Transverse colon (tissue), 4 donors: ENCODE results near the gene UBE2C. TPM values are rescaled to one million over a fixed set of nuclear protein-coding genes. Genes with fewer than 3 reads are reported as not detected.
A peak's percentile ranks its signal among the peaks of the same experiment; 100 is the strongest.

Experiments used
- DNase-seq: peaks from one replicate; pipeline ENCODE4 v3.0.0-alpha.2; 2019
- H3K27ac ChIP-seq, 4 donors: fragments of 200-600 bp; sonication (generic); 2 replicates each; pipeline ENCODE4 v1.5.1; 2016 to 2018; ENCODE audit warnings: inconsistent platforms in 4 of 4
- H3K27me3 ChIP-seq: fragments of 200-600 bp; sonication (generic); 2 replicates; pipeline ENCODE4 v1.5.1; 2017; ENCODE audit warnings: inconsistent platforms
- H3K36me3 ChIP-seq, 4 donors: fragments of 200-600 bp; sonication (generic); 2 replicates each; pipeline ENCODE4 v1.5.1; 2017 to 2019; ENCODE audit warnings: inconsistent platforms in 4 of 4
- H3K4me1 ChIP-seq, 4 donors: fragments of 200-600 bp; sonication (generic); 2 replicates each; pipeline ENCODE4 v1.5.1; 2017 to 2020; ENCODE audit warnings: inconsistent platforms in 4 of 4
- H3K4me3 ChIP-seq, 4 donors: fragments of 200-600 bp; sonication (generic); 1 replicate in 1 of 4; 2 replicates in 3 of 4; pipeline versions ENCODE4 v1.5.1 to v1.6.1; 2017 to 2019; ENCODE audit warnings: inconsistent platforms in 4 of 4
- H3K9me3 ChIP-seq, 2 donors: fragments of 200-600 bp; sonication (generic); 2 replicates each; pipeline ENCODE4 v1.5.1; 2017 to 2019; ENCODE audit warnings: inconsistent platforms in 2 of 2
- EP300 ChIP-seq: sonication (generic); formaldehyde crosslinking; IDR thresholded peaks from one replicate; pipeline ENCODE4 v1.6.1; 2017; ENCODE audit warnings: antibody characterized with exemption, low read depth
- POLR2A ChIP-seq: fragments of 450-650 bp; IDR thresholded peaks from one replicate; pipeline ENCODE4 v1.6.1; 2016; ENCODE audit warnings: antibody characterized with exemption, mild to moderate bottlenecking, moderate library complexity
- POLR2AphosphoS5 ChIP-seq, 3 donors: sonication (generic); formaldehyde crosslinking; IDR thresholded peaks; one replicate each; pipeline ENCODE4 v1.6.1; 2016; ENCODE audit warnings: antibody characterized with exemption in 3 of 3
- WGBS, 2 donors: methylation state at CpG; one replicate each; pipeline ENCODE4 v1.1.5; 2018; ENCODE audit warnings: low coverage in 1 of 2; 5-methylcytosine and 5-hydroxymethylcytosine counted together
- in situ Hi-C, 4 donors: fragments of 200-750 bp; cut with MboI; loops; one replicate each; pipeline versions ENCODE4 v1.15.0 to v1.15.1; 2017; ENCODE audit warnings: low sequenced_read_pairs in 3 of 4, low pct_ligation_motif_present in 1 of 4, low pct_unique_long_range_greater_than_20kb in 1 of 4
- intact Hi-C: fragments of 100-400 bp; cut with DNase I; formaldehyde crosslinking; loops from one replicate; pipeline ENCODE4 v1.15.1; 2023; ENCODE audit warnings: low total_unique reads
- total RNA-seq, 4 donors: library from RNA; depleted of rRNA; stranded (reverse); fragments of >200 nt; gene quantifications; one replicate each; pipeline ENCODE4 v1.1.0, GENCODE V29; 2016
- TF ChIP-seq, protein P1 (sequence below), 5 experiments: fragments of 200-600 bp in 3 of 5; fragments of 450-650 bp in 2 of 5; sonication (generic) in 3 of 5; IDR thresholded peaks; 1 replicate in 2 of 5; 2 replicates in 3 of 5; pipeline ENCODE4 v1.5.1; 2016 to 2017; ENCODE audit warnings: antibody characterized with exemption in 5 of 5, inconsistent platforms in 3 of 5, mild to moderate bottlenecking in 2 of 5, moderate library complexity in 1 of 5

The UBE2C gene
- total RNA-seq, 4 donors from 2014 or later: 2.7 to 27.1 (median 6.9) TPM

DNA sequence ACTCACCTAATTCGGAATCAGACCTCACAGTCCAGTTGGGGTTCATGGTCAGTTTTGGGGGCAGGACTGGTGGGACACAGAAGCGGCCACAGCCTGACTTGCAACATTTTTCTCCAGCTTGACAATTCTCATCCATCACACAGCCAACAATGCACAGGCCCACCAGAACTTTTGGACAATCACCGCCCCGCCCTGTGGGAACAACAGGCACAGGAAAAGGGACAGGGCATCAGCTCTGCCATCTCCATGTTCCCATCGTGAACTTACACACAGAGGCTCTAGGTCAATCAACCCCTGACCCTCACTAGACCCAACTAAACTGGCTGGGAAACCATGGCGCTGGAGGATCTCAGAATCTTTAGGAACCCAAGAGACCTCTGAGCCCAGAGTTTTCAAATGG, 37.0 kb upstream of the UBE2C start:
- in situ Hi-C loops: loop anchor here in 3 of 4 donors (10.0 kb wide), 2 partner anchors 451 to 461 kb away; no protein-coding TSS in a partner anchor
- Histone ChIP-seq H3K27me3 (no peaks in the 10 kb centered on the region), H3K9me3 (no peaks in the 10 kb centered on the region), H3K4me3 (no peak overlapping the region), H3K4me1 (peaks cover 26 to 69% (median 47%) of the 10 kb centered on the region in 4 donors), H3K36me3 (no peaks in the 10 kb centered on the region), H3K27ac (peak overlapping the region; percentile 49 to 67 (median 61))
- DNase-seq: no peak
- WGBS, 2 donors: 79% methylated on average over 6 of the region's 6 CpGs; no CpG with 5 or more reads in 1 of the 2 donors
- intact Hi-C loops: loop anchor here (10.0 kb wide), 1 partner anchor 231 kb away; the partner anchor contains the start of gene EPPIN
- TF ChIP-seq POLR2A (no peak), EP300 (no peak), POLR2AphosphoS5 (IDR thresholded peaks at IDR 0.05) (no peak)
- TF ChIP-seq, protein P1, sequence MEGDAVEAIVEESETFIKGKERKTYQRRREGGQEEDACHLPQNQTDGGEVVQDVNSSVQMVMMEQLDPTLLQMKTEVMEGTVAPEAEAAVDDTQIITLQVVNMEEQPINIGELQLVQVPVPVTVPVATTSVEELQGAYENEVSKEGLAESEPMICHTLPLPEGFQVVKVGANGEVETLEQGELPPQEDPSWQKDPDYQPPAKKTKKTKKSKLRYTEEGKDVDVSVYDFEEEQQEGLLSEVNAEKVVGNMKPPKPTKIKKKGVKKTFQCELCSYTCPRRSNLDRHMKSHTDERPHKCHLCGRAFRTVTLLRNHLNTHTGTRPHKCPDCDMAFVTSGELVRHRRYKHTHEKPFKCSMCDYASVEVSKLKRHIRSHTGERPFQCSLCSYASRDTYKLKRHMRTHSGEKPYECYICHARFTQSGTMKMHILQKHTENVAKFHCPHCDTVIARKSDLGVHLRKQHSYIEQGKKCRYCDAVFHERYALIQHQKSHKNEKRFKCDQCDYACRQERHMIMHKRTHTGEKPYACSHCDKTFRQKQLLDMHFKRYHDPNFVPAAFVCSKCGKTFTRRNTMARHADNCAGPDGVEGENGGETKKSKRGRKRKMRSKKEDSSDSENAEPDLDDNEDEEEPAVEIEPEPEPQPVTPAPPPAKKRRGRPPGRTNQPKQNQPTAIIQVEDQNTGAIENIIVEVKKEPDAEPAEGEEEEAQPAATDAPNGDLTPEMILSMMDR (IDR thresholded peaks at IDR 0.05): no peak

DNA sequence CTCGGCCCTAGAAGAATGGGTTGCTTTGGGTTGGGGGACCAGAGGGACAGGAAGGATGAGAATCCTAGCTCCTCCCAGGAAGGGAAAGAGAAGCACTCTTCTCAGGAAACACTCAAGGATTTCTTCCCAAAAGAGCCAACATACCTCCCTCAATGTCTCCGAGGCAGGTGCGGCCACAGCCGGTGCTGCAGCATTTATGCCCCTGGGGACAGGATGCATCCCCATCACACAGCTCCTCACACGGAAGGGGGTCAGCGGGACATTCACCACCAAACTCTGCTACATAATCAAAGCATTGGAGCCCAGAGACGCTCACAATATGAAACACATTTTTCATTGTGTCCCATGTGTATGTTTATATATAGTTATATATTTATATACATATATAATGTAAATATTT, 35.5 kb upstream of the UBE2C start:
- in situ Hi-C loops: loop anchor here in 3 of 4 donors (10.0 kb wide), 2 partner anchors 452 to 462 kb away; no protein-coding TSS in a partner anchor

DNA sequence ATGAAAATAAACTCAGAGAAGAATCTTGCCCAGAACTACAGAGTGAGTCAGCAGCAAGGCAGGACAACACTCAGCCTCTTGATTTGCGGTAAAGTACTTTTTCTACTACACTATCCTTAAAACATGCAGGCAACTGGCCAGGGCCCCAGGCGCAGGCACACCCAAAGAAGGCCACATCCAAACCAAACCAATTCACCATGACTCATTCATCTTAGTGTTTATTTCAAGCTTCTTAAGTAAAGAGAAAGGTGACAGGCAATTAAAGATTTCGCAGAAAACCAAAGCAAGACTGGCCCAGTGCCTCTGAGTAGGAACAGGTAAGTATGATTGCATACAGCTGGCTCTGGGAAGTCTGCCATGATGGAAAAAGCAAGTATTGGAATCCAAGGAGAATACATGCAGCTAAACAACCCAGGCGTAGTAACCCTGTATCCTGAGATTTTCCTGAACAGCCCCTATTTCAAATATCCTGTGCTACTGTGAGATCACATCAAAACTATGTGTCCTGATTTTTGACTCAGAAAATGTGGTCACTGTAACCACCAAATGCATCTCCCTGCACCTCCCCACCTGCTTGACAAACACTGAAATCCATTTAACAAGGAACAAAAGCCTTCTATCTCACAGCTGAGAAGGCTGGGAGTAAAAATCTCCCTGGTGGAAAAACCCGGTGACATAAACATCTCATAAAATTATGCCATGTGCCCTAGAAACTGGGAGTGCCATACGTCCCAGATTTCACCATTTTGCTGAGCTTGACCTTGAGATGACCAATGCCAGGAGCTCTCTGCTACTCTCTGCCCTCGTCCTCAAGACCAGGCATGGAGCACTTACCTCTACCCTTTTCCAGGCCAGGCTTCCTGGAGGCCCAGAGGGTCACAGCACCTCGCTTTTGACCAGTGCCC, 33.2 kb upstream of the UBE2C start:
- WGBS, 2 donors: 29 to 32% methylated on average over 6 to 8 of the region's 8 CpGs
- H3K27me3 ChIP-seq: no peaks in the 10 kb centered on the region
- H3K4me3 ChIP-seq: no peak overlapping the region
- in situ Hi-C loops (loop anchor here in 3 of 4 donors (10.0 kb wide), 2 partner anchors 454 to 464 kb away; no protein-coding TSS in a partner anchor), intact Hi-C loops (loop anchor here (10.0 kb wide), 1 partner anchor 234 kb away; the partner anchor contains the start of gene EPPIN)
- no peaks in the 10 kb centered on the region for H3K36me3 ChIP-seq
- peak; percentile 88 for DNase-seq
- no peaks in the 10 kb centered on the region for H3K9me3 ChIP-seq
- peak overlapping the region; percentile 88 to 94 (median 93) for H3K27ac ChIP-seq
- peaks cover 52 to 89% (median 71%) of the 10 kb centered on the region in 4 donors for H3K4me1 ChIP-seq
- TF ChIP-seq, protein P1 (IDR thresholded peaks at IDR 0.05): no peak
- peak; percentile 10 for TF ChIP-seq POLR2A
- TF ChIP-seq EP300: peak; percentile 80
- TF ChIP-seq POLR2AphosphoS5 (IDR thresholded peaks at IDR 0.05): peak; percentile 85 to 93 (median 89)

More for the DNA sequence above, 35.5 kb upstream of the UBE2C start:
- intact Hi-C loops: loop anchor here (10.0 kb wide), 1 partner anchor 232 kb away; the partner anchor contains the start of gene EPPIN
- H3K27ac ChIP-seq: peak overlapping the region in 2 of 4 donors; percentile 26 to 93
- no peaks in the 10 kb centered on the region for H3K27me3 ChIP-seq
- no peaks in the 10 kb centered on the region for H3K9me3 ChIP-seq
- TF ChIP-seq POLR2A (no peak), POLR2AphosphoS5 (IDR thresholded peaks at IDR 0.05) (no peak), EP300 (no peak)
- TF ChIP-seq, protein P1 (IDR thresholded peaks at IDR 0.05): no peak
- H3K4me1 ChIP-seq: peaks cover 34 to 70% (median 50%) of the 10 kb centered on the region in 4 donors
- no peaks in the 10 kb centered on the region for H3K36me3 ChIP-seq
- H3K4me3 ChIP-seq: no peak overlapping the region
- DNase-seq: no peak
- WGBS, 2 donors: 82 to 83% methylated on average over 4 to 7 of the region's 7 CpGs

DNA sequence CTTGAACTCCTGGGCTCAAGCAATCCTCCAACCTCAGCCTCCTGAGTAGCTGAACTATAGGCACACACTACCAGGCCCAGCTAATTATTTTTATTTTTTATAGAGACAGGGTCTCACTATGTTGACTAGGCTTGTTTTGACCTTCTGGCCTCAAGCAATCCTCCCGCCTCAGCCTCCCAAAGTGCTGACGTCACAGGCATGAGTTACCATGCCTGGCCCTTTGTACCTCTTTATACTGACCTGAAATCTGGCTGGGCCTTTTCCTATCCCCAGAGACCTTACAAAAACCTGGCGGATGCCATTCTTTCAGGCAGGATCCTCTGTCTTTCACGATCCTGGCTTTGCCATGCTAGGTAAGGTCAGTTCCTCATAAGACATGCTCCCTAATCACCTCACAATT, 32.3 kb upstream of the UBE2C start:
- Histone ChIP-seq H3K36me3 (no peaks in the 10 kb centered on the region), H3K4me1 (peaks cover 55 to 87% (median 74%) of the 10 kb centered on the region in 4 donors), H3K27ac (peak overlapping the region; percentile 88 to 94 (median 93)), H3K27me3 (no peaks in the 10 kb centered on the region), H3K9me3 (no peaks in the 10 kb centered on the region), H3K4me3 (no peak overlapping the region)
- DNase-seq: no peak
- intact Hi-C loops (no loop called here), in situ Hi-C loops (no loop called here)
- TF ChIP-seq POLR2AphosphoS5 (IDR thresholded peaks at IDR 0.05) (no peak), EP300 (no peak), POLR2A (no peak)
- TF ChIP-seq, protein P1 (IDR thresholded peaks at IDR 0.05): no peak
- 91 to 100% methylated on average over 2 to 3 of the region's 4 CpGs for WGBS, 2 donors
